ENCODE results near the gene GFAP.

DNA sequence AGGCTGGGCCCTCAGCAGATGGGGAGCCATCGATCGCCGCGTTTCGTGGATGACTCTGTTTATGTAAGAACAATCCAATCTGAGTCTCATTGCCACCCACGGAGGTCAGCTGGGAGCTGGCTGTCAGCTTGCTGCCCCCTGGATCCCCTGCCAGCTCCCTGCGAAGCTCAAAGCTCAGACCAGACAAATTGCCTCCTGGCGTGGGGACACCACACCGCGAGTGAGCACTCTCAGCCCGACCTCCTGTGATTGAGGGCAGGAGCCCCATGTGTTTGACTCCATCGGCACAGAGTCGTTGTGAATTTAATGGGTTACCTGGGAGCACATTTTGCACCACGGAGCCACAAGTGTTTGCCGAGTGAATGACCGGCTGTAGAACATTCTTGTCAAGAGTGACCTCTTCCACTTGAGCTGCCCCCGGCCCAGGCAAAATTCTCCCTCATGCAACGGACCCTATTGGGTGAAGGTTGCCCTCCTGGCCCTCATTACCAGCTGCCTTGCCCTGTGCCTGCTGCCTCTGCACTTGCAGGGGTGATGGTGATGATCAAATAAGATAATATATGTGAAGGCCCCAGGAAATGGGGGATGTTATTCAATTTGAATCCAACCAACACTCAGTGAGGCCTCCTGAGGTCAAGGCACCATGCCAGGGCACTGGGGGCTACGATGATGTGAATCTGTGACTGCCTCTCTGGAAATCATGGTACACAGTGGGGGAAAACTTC lies 7.6 kb upstream of the GFAP start:
- TF ChIP-seq, protein P1, sequence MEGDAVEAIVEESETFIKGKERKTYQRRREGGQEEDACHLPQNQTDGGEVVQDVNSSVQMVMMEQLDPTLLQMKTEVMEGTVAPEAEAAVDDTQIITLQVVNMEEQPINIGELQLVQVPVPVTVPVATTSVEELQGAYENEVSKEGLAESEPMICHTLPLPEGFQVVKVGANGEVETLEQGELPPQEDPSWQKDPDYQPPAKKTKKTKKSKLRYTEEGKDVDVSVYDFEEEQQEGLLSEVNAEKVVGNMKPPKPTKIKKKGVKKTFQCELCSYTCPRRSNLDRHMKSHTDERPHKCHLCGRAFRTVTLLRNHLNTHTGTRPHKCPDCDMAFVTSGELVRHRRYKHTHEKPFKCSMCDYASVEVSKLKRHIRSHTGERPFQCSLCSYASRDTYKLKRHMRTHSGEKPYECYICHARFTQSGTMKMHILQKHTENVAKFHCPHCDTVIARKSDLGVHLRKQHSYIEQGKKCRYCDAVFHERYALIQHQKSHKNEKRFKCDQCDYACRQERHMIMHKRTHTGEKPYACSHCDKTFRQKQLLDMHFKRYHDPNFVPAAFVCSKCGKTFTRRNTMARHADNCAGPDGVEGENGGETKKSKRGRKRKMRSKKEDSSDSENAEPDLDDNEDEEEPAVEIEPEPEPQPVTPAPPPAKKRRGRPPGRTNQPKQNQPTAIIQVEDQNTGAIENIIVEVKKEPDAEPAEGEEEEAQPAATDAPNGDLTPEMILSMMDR (IDR thresholded peaks at IDR 0.05): no peak
- no peak for TF ChIP-seq POLR2A (IDR thresholded peaks at IDR 0.05)
